IPS-NIHi7 (cell line): ENCODE measurements around the gene ZNRF3.
"Not testable (repeated sequence)": the region's sequence is repeated elsewhere in the genome, so short reads cannot be mapped to it uniquely, and the experiment has no call there.

Experiments used
- DNase-seq: peaks from one replicate; pipeline ENCODE4 v3.0.0; 2012; ENCODE audit warnings: mixed read lengths; ENCODE audit errors: extremely low spot score

The ZNRF3 gene

DNA sequence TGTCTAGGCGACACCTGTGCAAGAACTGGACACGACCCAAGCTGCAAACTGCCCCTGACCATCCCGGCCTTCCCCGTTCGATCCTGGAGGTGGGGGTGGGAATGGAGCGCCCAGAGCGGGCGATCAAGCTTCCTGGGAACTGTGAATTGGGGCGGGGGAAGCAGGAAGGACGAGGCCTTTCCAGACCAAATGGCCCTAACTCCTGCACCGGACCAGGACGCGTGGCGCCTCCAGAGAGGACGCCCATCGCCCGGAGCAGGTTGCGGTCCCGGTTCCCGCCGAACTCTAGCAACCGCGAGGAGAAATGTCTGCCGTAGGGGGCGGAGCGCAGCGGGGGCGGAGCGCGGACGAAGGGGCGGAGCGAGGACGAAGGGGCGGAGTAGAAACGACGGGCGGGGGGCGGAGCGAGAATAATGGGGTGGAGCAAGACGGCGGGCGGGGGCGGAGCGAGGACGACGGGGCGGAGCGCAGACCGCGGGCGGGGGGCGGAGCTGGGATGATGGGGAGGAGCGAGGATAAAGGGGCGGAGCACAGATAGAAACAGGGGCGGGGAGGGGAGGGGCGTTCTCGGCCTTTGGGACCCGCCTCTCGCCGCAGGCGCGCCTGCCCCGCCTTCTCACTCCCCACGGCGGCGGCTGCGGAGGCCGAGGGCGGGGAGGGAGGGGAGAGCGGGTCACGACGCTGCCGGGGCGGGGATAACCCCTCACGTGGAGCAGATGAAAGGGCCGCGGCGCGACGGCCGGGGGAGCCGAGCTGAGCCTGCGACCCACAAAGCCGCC lies at the start of gene ZNRF3:
Gene ZNRF3 (plus strand): TSS at position 695 of the 779 bp plus-strand sequence. CDS start 195 bp downstream, outside the sequence.
- peak; percentile 93 for DNase-seq

GRCh38 chr22:28835630-28836189 lies 47.7 kb upstream of the ZNRF3 start:
- DNase-seq, result no peak

- DNase-seq, result no peak
Measured at GRCh38 chr22:28837640-28838039, 45.7 kb upstream of the ZNRF3 start.

DNA sequence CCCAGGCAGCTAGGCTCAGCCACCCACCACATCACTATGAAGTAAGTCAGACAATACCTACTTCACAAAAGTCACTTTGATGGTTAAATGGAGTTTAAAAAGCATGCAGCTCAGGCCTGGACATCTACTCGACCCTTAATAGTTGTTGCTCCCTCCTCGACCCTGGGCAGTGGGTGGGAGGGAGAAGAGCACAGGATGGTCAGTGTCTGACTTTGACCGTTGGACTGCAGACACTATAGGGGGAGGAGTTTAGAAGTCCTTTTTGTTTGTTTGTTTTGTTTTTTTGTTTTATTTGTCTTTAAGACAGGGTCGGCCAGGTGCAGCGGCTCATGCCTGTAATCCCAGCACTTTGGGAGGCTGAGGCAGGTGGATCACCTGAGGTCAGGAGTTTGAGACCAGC lies 44.4 kb upstream of the ZNRF3 start:
- no peak for DNase-seq

DNA sequence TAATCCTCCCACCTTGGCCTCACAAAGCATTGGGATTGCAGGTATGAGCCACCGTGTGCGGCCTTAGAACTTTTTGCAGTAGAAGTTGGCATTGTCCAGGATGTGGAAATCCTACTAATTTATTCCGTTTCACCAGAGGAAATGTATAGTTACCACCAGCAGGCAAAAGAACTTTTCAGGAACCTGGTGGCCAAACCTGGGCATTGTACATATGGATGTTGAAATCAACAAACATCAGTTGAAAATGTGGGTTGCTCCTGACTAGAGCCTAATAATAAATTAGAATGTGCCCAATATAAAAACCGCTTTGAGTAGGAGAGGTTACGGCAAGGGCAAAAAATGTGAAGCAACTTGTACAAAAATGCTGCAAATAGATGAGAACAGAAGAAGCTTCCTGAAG lies 42.3 kb upstream of the ZNRF3 start:
- no peak for DNase-seq

DNA sequence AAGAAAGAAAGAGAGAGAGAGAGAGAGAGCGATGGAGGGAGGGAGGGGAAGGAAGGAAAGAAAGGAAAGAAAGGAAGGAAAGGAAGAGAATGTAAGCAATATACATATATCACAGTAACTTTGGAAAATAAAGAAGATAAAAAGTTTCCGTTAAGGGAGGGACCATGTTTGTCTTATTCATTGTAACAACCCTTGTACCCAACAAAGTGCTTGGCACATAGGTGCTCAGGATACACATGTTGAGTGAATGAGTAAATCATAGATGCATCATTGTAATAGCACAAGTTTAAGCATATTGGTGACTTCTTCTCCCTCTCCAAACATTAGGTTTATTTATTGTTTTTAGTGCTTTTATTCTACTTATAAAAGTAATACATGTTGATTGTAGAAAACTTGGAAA lies 39.7 kb upstream of the ZNRF3 start:
- DNase-seq, result no peak

DNA sequence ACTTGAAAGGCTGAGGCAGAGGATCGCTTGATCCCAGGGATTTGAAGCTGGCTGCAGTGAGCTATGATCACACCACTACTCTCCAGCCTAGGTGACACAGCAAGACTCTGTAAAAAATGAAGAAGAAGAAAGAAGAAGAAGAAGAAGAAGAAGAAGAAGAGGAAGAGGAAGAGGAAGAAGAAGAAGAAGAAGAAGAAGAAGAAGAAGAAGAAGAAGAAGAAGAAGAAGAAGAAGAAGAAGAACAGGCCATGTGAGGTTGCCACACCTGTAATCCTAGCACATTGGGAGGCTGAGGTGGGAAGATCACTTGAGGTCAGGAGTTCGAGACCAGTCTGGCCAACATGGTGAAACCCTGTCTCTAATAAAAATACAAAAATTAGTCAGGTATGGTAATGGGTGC lies 39.1 kb upstream of the ZNRF3 start:
- DNase-seq, result not testable (repeated sequence)

DNA sequence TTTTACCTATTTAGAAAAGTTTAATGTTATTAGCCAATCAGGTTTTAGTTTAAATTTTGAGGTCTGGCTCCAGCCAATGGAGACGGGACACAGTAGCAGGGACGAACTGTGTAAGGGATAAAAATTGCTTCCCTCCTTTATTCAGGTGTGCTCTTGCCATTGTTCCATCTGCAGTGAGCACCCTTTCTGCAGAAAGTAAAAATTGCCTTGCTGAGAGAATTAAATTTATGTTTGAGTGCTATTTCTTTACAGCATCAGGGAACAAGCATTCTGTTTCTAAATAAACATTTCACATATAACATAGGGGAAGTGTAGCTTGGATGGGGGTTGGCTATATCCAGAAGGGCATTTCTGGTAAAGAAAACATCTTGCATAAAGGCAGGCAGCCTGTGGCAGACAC lies 36.4 kb upstream of the ZNRF3 start:
- DNase-seq, result no peak

DNA sequence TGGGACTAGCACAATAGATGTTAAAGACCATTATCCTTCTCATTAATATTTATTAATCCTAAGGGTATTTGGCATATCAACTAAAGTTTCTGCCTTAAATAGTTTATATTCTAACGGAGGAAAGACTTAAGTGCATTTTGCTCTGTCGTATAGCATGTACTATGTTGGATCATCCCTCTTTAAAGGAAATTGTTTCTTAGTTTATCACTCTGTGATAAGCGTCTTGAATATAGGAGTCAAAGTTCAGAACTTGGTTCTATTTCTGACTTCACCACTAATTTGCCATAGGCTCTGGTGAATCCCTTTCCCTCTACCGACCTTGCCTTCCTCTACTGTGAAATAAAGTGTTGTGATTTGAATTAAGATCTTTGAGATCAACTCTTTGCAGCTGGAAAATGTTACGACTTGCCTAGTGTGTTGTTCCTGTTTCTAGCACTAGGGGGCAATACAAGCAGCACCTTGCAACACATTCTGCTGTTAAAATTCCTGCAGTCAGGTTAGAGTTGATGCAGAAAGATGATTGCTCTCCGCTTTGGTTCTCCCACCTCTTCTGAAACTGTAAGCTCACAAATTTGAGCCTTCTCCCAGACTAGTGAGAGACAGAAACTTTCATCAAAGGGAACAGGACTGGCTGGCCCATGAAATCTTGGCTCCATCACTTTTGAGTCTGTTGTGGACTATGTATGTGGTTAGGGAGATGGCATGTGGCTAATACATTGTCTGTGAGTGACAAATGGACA lies 27.8 kb upstream of the ZNRF3 start:
- peak; percentile 82 for DNase-seq

DNA sequence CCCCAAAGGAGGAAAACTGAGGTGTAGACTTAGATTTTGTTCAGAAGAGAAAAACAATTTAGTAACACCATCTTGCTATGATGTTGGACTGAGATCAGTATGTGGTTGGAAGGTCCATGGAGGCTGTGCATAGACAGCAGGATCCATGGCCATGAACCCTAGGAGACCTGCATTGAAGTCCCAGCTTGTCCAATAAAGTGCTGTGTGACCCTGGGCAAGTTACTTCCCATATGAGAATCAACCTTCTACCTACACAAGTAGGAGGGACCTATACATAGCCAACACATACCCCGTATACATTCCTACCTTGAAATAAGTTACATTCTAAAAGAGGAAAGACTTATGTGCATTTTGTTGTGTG lies 27.3 kb upstream of the ZNRF3 start:
- DNase-seq, result no peak

DNA sequence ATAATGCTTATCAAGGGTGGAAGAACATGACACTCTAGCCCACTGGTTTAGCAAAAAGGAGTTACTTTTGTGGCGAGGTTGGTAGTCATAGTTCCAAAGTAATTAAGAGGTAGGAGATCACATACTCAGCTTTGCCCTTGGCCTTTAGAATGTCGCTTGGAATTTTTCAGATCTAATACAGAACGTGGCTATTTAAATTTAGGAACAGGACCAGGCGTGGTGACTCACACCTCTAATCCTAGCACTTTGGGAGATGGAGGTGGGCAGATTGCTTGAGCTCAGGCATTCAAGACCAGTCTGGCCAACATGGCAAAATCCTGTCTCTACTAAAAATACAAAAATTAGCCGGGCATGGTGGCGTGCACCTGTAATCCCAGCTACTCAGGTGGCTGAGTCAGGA lies 26.1 kb upstream of the ZNRF3 start:
- DNase-seq, result no peak

GRCh38 chr22:28864878-28865596 lies 18.3 kb upstream of the ZNRF3 start:
- no peak for DNase-seq

DNA sequence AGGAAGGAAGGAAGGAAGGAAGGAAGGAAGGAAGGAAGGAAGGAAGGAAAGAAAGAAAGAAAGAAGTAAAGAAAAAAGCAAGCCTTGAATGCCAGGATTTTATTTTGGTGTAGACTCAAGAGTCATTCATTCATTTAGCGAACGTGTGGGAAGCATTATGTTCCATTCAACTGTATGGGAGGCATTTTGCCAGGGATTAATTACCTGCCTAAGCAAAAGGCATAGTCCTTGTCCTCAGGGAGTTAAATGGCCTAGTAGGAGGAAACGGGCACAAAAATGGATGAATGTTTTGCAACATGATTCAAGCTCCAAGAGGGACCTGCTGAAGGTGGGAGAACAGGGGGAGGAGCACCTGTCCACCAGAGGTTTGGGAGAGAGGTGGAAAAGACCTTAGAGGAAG lies 16.2 kb upstream of the ZNRF3 start:
- DNase-seq, result no peak

- not testable (repeated sequence) for DNase-seq
Measured at GRCh38 chr22:28868389-28868788, 15.0 kb upstream of the ZNRF3 start.

- no peak for DNase-seq
Measured at GRCh38 chr22:28869736-28870135, 13.6 kb upstream of the ZNRF3 start.

DNA sequence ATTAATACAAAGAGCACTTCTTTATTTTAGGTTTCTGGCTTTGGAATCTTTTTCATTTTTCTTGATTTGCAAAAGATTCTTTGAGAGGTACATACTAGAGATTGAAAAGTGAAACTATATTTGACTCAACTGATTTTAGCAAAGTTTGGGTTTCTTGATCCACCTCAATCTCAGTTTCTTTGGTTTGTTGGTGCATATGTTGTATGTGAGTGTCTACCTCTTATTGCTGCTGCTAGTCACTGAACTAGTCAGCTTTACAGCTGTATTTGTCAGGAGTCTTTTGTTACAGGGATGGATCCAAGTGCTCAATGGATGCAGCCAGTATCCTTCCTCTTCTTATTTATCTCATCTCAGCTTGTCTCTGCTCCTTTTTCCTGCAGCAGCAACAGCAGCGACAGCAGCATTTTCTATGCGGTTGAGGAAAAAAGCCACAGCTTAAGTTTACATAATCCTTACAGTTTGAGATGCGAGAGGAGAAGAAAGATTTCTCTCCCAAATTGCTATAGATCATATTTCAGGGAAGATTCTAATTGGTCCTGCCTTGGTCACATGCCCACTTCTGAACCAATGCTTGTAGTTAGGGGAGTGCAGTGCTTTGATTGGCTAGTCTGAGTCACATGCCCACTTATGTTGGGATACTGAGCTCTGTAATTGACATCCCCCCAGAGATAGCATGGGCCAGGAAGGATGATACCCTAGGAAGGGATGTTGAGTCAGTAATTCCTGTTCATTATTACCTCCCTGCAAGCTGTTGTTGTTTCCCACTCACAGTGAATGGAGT lies 10.0 kb upstream of the ZNRF3 start:
- DNase-seq, result no peak

DNA sequence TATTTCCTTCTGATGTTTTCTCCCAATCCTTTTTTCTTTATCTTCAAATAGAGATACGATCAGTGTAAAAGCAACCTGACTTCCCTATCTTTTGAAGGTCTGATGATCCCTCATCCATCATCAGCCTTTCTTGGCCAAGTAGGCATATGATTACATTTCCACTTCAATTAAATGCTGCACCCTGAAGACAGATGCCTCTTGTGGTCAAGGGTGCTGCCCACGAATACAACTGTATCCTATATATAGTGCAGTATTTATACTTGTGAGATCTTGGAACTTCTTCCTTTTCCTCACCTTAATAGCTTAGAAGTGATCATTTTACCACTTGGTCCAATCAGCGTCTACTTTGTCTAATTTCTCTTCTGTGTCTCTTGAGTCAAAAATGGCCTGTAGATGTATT lies 9.3 kb upstream of the ZNRF3 start:
- no peak for DNase-seq

GRCh38 chr22:28874811-28875320 lies 8.5 kb upstream of the ZNRF3 start:
- no peak for DNase-seq

DNA sequence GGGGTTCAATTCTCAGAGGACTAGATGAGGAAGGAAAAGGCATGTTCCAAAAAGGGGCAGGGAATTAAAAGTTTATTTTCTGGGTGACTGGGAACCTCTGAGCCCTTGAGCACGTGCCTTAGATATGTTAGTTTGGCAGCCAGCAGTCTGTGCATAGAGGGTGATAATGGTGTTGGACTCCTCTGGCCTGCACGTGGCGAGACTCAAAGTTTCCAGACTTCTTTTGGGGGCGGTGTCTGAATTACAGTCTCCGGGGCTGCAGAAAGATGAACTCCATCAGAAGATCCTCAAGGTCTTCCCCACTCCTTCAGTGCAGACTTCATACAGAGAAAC lies 861 bp upstream of the ZNRF3 start:
- DNase-seq, result no peak

- DNase-seq, result no peak
Measured at GRCh38 chr22:28883657-28883916, 215 bp downstream of the ZNRF3 start.

DNA sequence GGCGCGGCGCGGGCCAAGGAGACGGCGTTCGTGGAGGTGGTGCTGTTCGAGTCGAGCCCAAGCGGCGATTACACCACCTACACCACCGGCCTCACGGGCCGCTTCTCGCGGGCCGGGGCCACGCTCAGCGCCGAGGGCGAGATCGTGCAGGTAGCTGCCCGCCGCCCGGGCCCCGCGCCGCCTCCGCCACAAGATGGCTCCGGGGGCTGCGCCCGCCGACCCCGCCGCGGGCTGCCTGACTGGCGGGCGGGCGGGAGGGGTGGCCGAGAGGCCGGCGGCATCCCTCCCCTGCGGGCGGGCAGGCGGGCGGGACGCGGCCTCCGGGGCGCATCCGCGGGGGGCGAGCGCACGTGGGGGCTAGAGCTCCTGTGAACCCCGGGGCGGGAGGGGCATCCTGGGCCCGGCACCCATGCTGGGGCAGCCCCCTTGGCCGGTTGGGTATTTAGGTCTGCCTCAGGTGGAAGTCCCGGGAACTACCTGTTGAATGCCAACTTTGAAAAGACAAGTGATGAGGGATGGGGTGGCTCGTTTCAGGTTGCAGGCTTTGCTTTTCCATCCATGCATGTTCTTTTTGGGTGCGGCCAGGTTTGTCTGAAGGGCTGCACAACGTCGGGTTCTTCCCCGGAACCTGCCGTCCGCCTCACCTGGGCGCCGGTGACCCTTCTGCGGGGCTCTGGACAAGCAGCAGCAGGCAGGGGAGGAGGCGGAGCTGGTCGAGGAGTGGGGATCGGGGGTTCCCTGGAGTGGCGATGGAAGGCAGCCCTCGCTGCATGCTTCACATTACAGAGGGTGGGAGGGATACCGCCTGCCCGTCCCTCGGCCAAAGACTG lies 760 bp downstream of the ZNRF3 start:
- DNase-seq, result peak; percentile 48
